Naive B cell (primary cell): ENCODE data around the gene RNF19B. TPM values are rescaled to one million over a fixed set of nuclear protein-coding genes. Genes with fewer than 3 reads are reported as not detected.

Experiments
- ATAC-seq, 2 donors: fragments of 150-1000 bp; cut with Tn5 transposase; 2 replicates each; pipeline ENCODE4 v1.10.0; 2021; ENCODE audit warnings: low read depth in 2 of 2, mild to moderate bottlenecking in 2 of 2, moderate library complexity in 2 of 2
- DNase-seq: peaks from one replicate; pipeline ENCODE4 v3.0.0; 2022
- H3K27ac Mint-ChIP-seq, 6 donors: one replicate each; pipeline ENCODE4 v1.8.0; 2020 to 2022; ENCODE audit warnings: mild to moderate bottlenecking in 6 of 6, mixed read lengths in 6 of 6, moderate library complexity in 5 of 6, inconsistent platforms in 2 of 6
- H3K27me3 Mint-ChIP-seq, 3 donors: one replicate each; pipeline ENCODE4 v1.8.0; 2021 to 2022; ENCODE audit warnings: mixed read lengths in 3 of 3, mild to moderate bottlenecking in 1 of 3
- H3K36me3 Mint-ChIP-seq, 2 donors: one replicate each; pipeline ENCODE4 v1.8.0; 2020 to 2022; ENCODE audit warnings: mixed read lengths in 2 of 2, inconsistent platforms in 1 of 2, mild to moderate bottlenecking in 1 of 2
- H3K4me1 Mint-ChIP-seq, 3 donors: one replicate each; pipeline ENCODE4 v1.8.0; 2020 to 2022; ENCODE audit warnings: mixed read lengths in 3 of 3, inconsistent platforms in 1 of 3, mild to moderate bottlenecking in 1 of 3, moderate library complexity in 1 of 3
- H3K4me3 Mint-ChIP-seq, 8 donors: one replicate each; pipeline ENCODE4 v1.8.0; 2020 to 2022; ENCODE audit warnings: mild to moderate bottlenecking in 8 of 8, mixed read lengths in 8 of 8, moderate library complexity in 8 of 8, inconsistent platforms in 2 of 8
- H3K9me3 Mint-ChIP-seq, 7 donors: one replicate each; pipeline ENCODE4 v1.8.0; 2020 to 2022; ENCODE audit warnings: mixed read lengths in 7 of 7, mild to moderate bottlenecking in 5 of 7, inconsistent platforms in 2 of 7, moderate library complexity in 1 of 7
- polyA plus RNA-seq, 6 donors: library from polyadenylated mRNA; unstranded; fragments of 300-500 nt; fragmentation: Illumina TruSeq; gene quantifications; one replicate each; pipeline ENCODE4 v1.2.3, GENCODE V29; 2021; ENCODE audit warnings: low read depth in 6 of 6

Gene RNF19B
- polyA plus RNA-seq, 6 donors from 2014 or later: 1.0 to 2.8 (median 1.9) TPM

- H3K27ac Mint-ChIP-seq: no peak overlapping the region
- peaks cover 20 to 31% (median 22%) of the 10 kb centered on the region in 3 donors for H3K27me3 Mint-ChIP-seq
- peak in 1 of 2 donors; percentile 18 for ATAC-seq
- peaks cover 5 to 15% (median 10%) of the 10 kb centered on the region in 3 donors for H3K4me1 Mint-ChIP-seq
- H3K4me3 Mint-ChIP-seq: peak overlapping the region; percentile 20 to 85 (median 70)
- H3K36me3 Mint-ChIP-seq: peaks cover 0 to 8% of the 10 kb centered on the region in 2 donors
- no peaks in the 10 kb centered on the region for H3K9me3 Mint-ChIP-seq
- no peak for DNase-seq
Measured at GRCh38 chr1:32972814-32973428, 8.3 kb upstream of the RNF19B start.

- no peak for ATAC-seq
- no peak overlapping the region for H3K27ac Mint-ChIP-seq
- peaks cover 0 to 2% (median 0%) of the 10 kb centered on the region in 7 donors for H3K9me3 Mint-ChIP-seq
- peak overlapping the region in 2 of 8 donors; percentile 21 to 52 for H3K4me3 Mint-ChIP-seq
- peaks cover 0 to 8% of the 10 kb centered on the region in 2 donors for H3K36me3 Mint-ChIP-seq
- DNase-seq: no peak
- H3K4me1 Mint-ChIP-seq: peaks cover 5 to 10% (median 7%) of the 10 kb centered on the region in 3 donors
- peaks cover 20 to 31% (median 22%) of the 10 kb centered on the region in 3 donors for H3K27me3 Mint-ChIP-seq
Measured at GRCh38 chr1:32971576-32971975, 7.0 kb upstream of the RNF19B start.

- peak overlapping the region in 1 of 8 donors; percentile 2 for H3K4me3 Mint-ChIP-seq
- DNase-seq (no peak), ATAC-seq (no peak)
- H3K9me3 Mint-ChIP-seq: peaks cover 0 to 2% (median 0%) of the 10 kb centered on the region in 7 donors
- H3K4me1 Mint-ChIP-seq: peaks cover 5 to 10% (median 7%) of the 10 kb centered on the region in 3 donors
- peaks cover 0 to 8% of the 10 kb centered on the region in 2 donors for H3K36me3 Mint-ChIP-seq
- peaks cover 20 to 31% (median 22%) of the 10 kb centered on the region in 3 donors for H3K27me3 Mint-ChIP-seq
- no peak overlapping the region for H3K27ac Mint-ChIP-seq
Measured at GRCh38 chr1:32971156-32971555, 6.5 kb upstream of the RNF19B start.

DNA sequence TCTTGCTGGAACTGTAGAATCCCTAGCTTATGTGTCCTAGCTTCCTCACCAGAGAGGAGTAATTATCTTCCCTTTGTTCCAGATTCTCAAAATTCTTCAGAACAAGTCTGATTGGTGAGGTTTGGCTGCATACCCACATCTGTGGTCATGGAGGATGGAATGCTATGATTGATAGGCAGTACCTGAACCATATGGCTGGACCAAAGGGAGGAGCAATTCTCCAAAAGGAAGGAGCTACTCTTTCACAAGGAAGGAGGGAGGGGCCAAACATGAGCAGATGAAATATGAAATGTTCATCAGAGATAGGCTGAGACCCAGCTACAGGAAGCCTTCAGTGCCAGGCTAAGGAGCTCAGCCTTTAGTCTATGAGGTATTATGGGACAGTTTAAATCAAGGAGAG is 5.0 kb upstream of the RNF19B start:
- Mint-ChIP-seq H3K36me3 (peaks cover 0 to 8% of the 10 kb centered on the region in 2 donors), H3K27me3 (peaks cover 20 to 25% (median 22%) of the 10 kb centered on the region in 3 donors), H3K27ac (peak overlapping the region in 1 of 6 donors; percentile 17), H3K4me1 (peaks cover 7 to 11% (median 7%) of the 10 kb centered on the region in 3 donors), H3K9me3 (peaks cover 0 to 2% (median 0%) of the 10 kb centered on the region in 7 donors), H3K4me3 (peak overlapping the region in 1 of 8 donors; percentile 13)
- ATAC-seq (no peak), DNase-seq (no peak)

GRCh38 chr1:32967888-32968568 is 3.4 kb upstream of the RNF19B start:
- Mint-ChIP-seq H3K27me3 (peaks cover 20 to 25% (median 22%) of the 10 kb centered on the region in 3 donors), H3K27ac (no peak overlapping the region), H3K9me3 (peaks cover 0 to 2% (median 0%) of the 10 kb centered on the region in 7 donors), H3K4me1 (peaks cover 13 to 18% (median 16%) of the 10 kb centered on the region in 3 donors), H3K36me3 (peaks cover 0 to 8% of the 10 kb centered on the region in 2 donors), H3K4me3 (peak overlapping the region in 1 of 8 donors; percentile 61)
- ATAC-seq (no peak), DNase-seq (no peak)

DNA sequence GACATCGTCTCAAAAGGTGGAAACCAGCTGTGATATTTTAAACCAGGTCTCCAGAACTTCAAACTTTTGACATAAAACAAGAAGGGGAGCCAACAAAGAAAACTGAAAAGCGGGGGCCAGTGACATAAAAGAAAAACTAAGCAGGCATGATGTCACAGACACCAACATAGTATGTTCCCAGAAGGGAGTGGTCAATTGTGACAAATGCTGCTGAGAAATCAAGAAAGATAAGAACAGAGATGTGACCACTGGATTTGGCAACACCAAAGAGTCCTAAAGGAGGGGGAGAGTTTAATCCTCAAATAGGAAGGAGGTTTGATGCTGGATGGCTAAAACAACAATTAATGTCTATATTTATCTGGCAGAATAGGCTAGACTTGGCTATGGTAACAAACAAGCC is 2.3 kb upstream of the RNF19B start:
- peak overlapping the region in 3 of 8 donors; percentile 61 for H3K4me3 Mint-ChIP-seq
- ATAC-seq (no peak), DNase-seq (no peak)
- peaks cover 10 to 14% (median 14%) of the 10 kb centered on the region in 3 donors for H3K27me3 Mint-ChIP-seq
- H3K9me3 Mint-ChIP-seq: peaks cover 0 to 2% (median 0%) of the 10 kb centered on the region in 7 donors
- peaks cover 0 to under 1% of the 10 kb centered on the region in 2 donors for H3K36me3 Mint-ChIP-seq
- H3K4me1 Mint-ChIP-seq: peaks cover 14 to 24% (median 20%) of the 10 kb centered on the region in 3 donors
- H3K27ac Mint-ChIP-seq: peak overlapping the region in 1 of 6 donors; percentile 15

DNA sequence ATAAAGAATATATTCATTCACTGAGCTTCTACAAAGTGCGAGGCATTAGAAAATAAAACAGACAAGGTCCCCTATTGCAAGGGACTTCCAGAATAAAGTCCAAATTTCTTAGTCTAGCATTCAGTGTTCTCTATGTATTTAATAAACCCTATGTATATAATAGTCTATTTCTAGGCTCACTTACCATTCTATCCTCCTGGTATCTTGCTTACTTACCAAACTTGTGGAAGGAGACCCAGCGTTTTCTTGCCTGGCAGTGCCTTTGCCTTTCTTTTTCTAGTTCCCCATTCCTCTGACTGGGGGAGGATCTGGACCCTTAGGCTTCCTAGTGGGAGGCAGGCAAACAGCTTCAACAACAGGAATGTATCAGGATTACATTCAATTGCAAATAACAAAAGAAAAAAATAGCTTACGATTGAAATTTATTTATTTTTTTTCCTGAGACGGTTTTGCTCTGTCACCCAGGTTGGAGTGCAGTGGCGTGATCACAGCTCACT is 690 bp upstream of the RNF19B start:
- H3K4me3 Mint-ChIP-seq: peak overlapping the region; percentile 82 to 92 (median 88)
- no peak for DNase-seq
- peaks cover 24 to 38% (median 33%) of the 10 kb centered on the region in 3 donors for H3K4me1 Mint-ChIP-seq
- peaks cover 0 to 4% (median 0%) of the 10 kb centered on the region in 3 donors for H3K27me3 Mint-ChIP-seq
- H3K27ac Mint-ChIP-seq: peak overlapping the region in 5 of 6 donors; percentile 56 to 95 (median 87)
- peaks cover 0 to 2% (median 0%) of the 10 kb centered on the region in 7 donors for H3K9me3 Mint-ChIP-seq
- no peaks in the 10 kb centered on the region for H3K36me3 Mint-ChIP-seq
- no peak for ATAC-seq

- DNase-seq (peak; percentile 64), ATAC-seq (peak; percentile 35 to 43)
- Mint-ChIP-seq H3K27me3 (peaks cover 0 to 4% (median 0%) of the 10 kb centered on the region in 3 donors), H3K9me3 (peaks cover 0 to 2% (median 0%) of the 10 kb centered on the region in 7 donors), H3K4me1 (peaks cover 32 to 48% (median 41%) of the 10 kb centered on the region in 3 donors), H3K36me3 (no peaks in the 10 kb centered on the region), H3K27ac (peak overlapping the region in 3 of 6 donors; percentile 70 to 88 (median 87)), H3K4me3 (peak overlapping the region; percentile 79 to 94 (median 91))
Measured at GRCh38 chr1:32963746-32964460, 706 bp downstream of the RNF19B start.

DNA sequence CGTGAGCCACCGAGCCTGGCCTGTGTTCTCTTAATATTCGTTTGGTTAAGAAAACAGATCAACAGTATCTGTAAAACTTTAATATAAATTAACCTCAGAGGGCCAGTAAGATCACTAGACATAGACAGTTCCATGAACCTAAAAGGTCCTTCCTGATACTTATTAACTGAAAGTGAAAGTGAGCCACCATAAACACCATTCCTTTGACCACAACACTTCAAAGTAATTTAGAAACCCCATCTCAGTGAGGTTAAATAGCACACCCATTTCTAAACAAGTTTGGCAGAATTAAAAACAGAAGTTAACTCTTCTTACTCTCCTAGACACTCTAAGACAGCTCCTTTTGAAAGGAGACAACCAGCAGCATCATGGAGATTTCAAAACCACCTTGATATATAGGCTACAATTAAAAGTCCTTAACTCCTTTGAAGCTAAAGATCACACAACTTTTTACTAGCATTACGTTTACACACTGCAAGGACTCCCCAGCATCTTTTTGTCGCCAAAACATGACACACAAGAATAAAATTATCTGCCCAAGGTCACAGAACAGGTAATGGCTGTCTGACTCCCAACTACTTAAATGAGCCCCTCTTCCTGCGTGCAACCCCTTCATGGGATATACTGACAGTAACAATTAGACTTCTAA is 2.2 kb downstream of the RNF19B start:
- Mint-ChIP-seq H3K27me3 (no peaks in the 10 kb centered on the region), H3K9me3 (peaks cover 0 to 2% (median 0%) of the 10 kb centered on the region in 7 donors), H3K36me3 (no peaks in the 10 kb centered on the region), H3K4me3 (peak overlapping the region; percentile 79 to 94 (median 91)), H3K27ac (peak overlapping the region; percentile 9 to 92 (median 63)), H3K4me1 (peaks cover 42 to 64% (median 57%) of the 10 kb centered on the region in 3 donors)
- DNase-seq: peak; percentile 24
- ATAC-seq: peak in 1 of 2 donors; percentile 4

DNA sequence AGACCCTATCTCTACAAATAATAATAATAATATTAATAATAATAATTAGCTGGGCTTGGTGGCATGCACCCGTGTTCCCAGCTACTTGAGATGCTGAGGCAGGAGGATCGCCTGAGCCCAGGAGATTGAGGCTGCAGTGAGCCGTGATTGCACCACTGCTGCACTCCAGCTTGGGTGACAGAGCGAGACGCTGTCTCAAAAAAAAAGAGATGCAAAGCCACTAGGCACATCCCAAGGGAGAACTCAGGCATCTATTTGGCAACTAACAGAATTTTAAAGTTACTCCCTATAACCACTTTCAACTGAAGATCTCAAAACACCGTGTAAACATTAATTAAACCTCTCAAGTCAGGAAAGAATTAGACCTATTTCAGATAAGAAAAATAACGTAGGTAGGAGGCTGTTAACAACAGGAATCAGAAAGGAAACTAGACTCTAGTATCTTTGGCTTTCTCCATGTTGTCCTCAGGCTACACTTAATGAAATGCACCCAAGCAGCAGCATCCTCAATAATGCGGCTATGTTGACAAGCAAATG is 3.7 kb downstream of the RNF19B start:
- Mint-ChIP-seq H3K4me3 (peak overlapping the region; percentile 24 to 93 (median 53)), H3K27me3 (no peaks in the 10 kb centered on the region), H3K36me3 (peaks cover 0 to 7% of the 10 kb centered on the region in 2 donors), H3K9me3 (peaks cover 0 to 2% (median 0%) of the 10 kb centered on the region in 7 donors), H3K4me1 (peaks cover 49 to 77% (median 69%) of the 10 kb centered on the region in 3 donors), H3K27ac (peak overlapping the region in 4 of 6 donors; percentile 3 to 87 (median 50))
- DNase-seq (no peak), ATAC-seq (no peak)

GRCh38 chr1:32960342-32960741 is 4.3 kb downstream of the RNF19B start:
- peaks cover 0 to 7% of the 10 kb centered on the region in 2 donors for H3K36me3 Mint-ChIP-seq
- H3K27me3 Mint-ChIP-seq: no peaks in the 10 kb centered on the region
- ATAC-seq (no peak), DNase-seq (no peak)
- H3K4me3 Mint-ChIP-seq: peak overlapping the region in 5 of 8 donors; percentile 35 to 93 (median 72)
- peaks cover 53 to 76% (median 74%) of the 10 kb centered on the region in 3 donors for H3K4me1 Mint-ChIP-seq
- peak overlapping the region in 2 of 6 donors; percentile 22 to 87 for H3K27ac Mint-ChIP-seq
- H3K9me3 Mint-ChIP-seq: peaks cover 0 to 2% (median 0%) of the 10 kb centered on the region in 7 donors

DNA sequence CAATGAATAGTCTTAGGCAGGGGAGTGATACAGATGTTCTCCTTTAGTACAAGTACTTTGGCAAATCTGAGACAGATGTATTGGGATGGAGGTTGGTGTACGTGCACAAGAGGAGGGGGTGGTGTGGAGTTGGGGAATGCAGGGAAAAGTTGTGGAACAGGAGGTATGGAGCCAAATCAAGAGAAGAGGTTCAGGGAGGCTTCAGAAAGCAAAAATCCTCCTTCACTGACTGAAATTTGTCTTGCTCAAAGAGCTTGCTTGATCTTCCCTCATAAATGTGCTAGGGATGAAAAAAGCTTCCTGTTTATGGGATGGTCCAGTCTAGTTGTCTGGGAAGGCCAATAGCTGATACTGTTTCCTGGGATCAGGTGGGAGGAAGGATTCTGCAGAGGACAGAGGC is 5.8 kb downstream of the RNF19B start:
- Mint-ChIP-seq H3K36me3 (peaks cover 0 to 11% of the 10 kb centered on the region in 2 donors), H3K4me1 (peaks cover 56 to 73% (median 72%) of the 10 kb centered on the region in 3 donors), H3K4me3 (peak overlapping the region in 5 of 8 donors; percentile 1 to 63 (median 10)), H3K9me3 (no peaks in the 10 kb centered on the region), H3K27ac (no peak overlapping the region), H3K27me3 (no peaks in the 10 kb centered on the region)
- ATAC-seq (no peak), DNase-seq (no peak)
